ENCODE data around the gene MTF2.

DNA sequence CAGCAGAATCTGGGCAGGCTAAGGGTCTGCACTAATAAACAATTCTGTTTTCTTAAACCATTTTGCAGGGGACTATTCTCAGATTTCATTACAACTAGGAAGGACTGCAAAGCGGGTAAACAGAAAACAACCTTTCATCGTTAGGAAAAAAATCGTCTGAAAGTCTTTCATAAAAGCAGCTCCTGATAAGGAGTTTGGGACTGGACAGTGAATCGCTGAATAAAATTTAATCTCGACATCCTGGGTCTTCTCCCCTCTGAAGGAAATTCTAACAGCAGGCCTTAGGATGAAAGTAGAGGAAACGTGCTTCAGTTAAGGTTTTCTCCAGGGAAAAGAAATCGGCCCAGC, 471 bp upstream of the MTF2 start:
- TF ChIP-seq, protein P1, sequence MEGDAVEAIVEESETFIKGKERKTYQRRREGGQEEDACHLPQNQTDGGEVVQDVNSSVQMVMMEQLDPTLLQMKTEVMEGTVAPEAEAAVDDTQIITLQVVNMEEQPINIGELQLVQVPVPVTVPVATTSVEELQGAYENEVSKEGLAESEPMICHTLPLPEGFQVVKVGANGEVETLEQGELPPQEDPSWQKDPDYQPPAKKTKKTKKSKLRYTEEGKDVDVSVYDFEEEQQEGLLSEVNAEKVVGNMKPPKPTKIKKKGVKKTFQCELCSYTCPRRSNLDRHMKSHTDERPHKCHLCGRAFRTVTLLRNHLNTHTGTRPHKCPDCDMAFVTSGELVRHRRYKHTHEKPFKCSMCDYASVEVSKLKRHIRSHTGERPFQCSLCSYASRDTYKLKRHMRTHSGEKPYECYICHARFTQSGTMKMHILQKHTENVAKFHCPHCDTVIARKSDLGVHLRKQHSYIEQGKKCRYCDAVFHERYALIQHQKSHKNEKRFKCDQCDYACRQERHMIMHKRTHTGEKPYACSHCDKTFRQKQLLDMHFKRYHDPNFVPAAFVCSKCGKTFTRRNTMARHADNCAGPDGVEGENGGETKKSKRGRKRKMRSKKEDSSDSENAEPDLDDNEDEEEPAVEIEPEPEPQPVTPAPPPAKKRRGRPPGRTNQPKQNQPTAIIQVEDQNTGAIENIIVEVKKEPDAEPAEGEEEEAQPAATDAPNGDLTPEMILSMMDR (IDR thresholded peaks at IDR 0.05; ENCODE audit: insufficient read depth, low read length): no peak
- TF ChIP-seq GABPA (IDR thresholded peaks at IDR 0.05; ENCODE audit: low read depth) (no peak), POLR2AphosphoS5 (IDR thresholded peaks at IDR 0.05; ENCODE audit: low read depth) (no peak), SPI1 (IDR thresholded peaks at IDR 0.05; ENCODE audit: borderline replicate concordance, low read depth) (no peak)
